ENCODE data around the gene PADI6.

- TF ChIP-seq CTCF (IDR thresholded peaks at IDR 0.05) (no peak), POLR2A (IDR thresholded peaks at IDR 0.05) (no peak)
These were observed 26.1 kb downstream of the PADI6 start for GRCh38 chr1:17397910-17398695.
